ENCODE results near the gene RAB11FIP3. TPM values are rescaled to one million over a fixed set of nuclear protein-coding genes. Genes with fewer than 3 reads are reported as not detected.
A peak's percentile ranks its signal among the peaks of the same experiment; 100 is the strongest.

RAB11FIP3 gene
- total and polyA plus RNA-seq, 9 of the 15 experiments (the other 6 are each of a cell fraction or from before 2014, with no cell fraction given) = 0.46 to 13.1 (median 4.3) TPM

DNA sequence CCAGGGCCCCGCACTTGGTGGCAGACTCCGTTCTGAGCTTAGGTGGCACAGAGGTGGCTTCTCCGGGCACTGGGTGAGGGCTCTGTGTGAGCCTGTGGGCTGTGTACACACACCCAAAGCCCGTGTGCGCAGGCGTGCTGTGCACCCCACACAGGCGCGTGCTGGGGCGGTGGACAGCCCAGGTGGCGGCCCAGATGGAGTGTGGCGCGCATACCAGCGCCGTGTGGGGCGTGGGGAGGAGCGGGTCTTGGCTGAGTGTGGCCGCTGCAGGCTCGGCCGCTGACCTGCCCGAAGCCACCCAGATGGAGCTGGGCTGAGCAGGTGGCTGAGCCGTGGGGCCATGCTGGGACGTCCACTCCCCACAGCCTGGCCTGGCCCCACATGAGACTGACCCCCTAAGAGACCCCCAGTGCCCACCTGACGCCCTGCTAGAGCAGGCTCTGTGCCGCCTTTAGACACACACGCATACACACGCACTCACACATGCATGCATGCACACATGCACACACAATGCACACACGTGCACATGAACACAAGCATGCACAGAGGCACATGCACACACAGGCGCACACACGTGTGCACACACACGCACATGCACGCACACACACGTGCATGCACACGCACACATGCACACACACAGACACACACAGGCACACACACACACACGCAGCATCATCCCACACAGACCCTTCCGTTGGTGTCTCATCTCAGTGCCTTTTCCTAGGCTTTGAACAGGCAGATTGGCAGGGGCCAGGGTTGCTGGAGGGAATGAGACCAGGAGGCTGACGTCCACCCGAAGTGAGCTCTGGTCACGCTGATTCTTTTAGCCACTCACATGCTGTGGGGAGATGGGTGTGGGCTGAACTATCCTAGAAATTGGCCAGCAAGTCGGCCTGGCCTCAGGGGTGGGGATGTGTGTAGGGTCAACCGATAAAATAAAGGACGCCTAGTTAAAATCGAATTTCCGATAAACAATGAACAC is 136.8 kb downstream of the RAB11FIP3 start (continued):
- TF ChIP-seq, protein P1, sequence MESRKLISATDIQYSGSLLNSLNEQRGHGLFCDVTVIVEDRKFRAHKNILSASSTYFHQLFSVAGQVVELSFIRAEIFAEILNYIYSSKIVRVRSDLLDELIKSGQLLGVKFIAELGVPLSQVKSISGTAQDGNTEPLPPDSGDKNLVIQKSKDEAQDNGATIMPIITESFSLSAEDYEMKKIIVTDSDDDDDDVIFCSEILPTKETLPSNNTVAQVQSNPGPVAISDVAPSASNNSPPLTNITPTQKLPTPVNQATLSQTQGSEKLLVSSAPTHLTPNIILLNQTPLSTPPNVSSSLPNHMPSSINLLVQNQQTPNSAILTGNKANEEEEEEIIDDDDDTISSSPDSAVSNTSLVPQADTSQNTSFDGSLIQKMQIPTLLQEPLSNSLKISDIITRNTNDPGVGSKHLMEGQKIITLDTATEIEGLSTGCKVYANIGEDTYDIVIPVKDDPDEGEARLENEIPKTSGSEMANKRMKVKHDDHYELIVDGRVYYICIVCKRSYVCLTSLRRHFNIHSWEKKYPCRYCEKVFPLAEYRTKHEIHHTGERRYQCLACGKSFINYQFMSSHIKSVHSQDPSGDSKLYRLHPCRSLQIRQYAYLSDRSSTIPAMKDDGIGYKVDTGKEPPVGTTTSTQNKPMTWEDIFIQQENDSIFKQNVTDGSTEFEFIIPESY (CRISPR knock-in tag; IDR thresholded peaks at IDR 0.05) = peak; percentile 80
- TF ChIP-seq BHLHE40 (IDR thresholded peaks at IDR 0.05; ENCODE audit: low read length) (peak; percentile 61; the same call in 1 of the 2 replicates), STAG1 (CRISPR knock-in tag; IDR thresholded peaks at IDR 0.05; ENCODE audit: borderline replicate concordance) (no peak), SMAD1 (IDR thresholded peaks at IDR 0.05; ENCODE audit: low read depth, low read length, partially characterized antibody) (no peak), ARID2 (IDR thresholded peaks at IDR 0.05) (peak; percentile 9; the same call in 1 of the 2 replicates), MYBL2 (IDR thresholded peaks at IDR 0.05; ENCODE audit: low read depth) (no peak), MYBL2 (CRISPR knock-in tag; IDR thresholded peaks at IDR 0.05; ENCODE audit: borderline replicate concordance) (no peak), POLR3G (IDR thresholded peaks at IDR 0.05; ENCODE audit: extremely low read depth, insufficient read length, insufficient replicate concordance) (no peak), TEAD4 (IDR thresholded peaks at IDR 0.05; ENCODE audit: low read length) (no peak), TEAD4 (CRISPR knock-in tag; IDR thresholded peaks at IDR 0.05; ENCODE audit: borderline replicate concordance) (0 out of 2 replicates have a peak, but pooled peaks have one; percentile 59), ZNF143 (CRISPR knock-in tag; IDR thresholded peaks at IDR 0.05) (peak; percentile 43; the same call in 1 of the 2 replicates), KAT8 (IDR thresholded peaks at IDR 0.05; ENCODE audit: low read depth) (no peak), ZNF668 (CRISPR knock-in tag; IDR thresholded peaks at IDR 0.05) (no peak)
- TF ChIP-seq, protein P2, sequence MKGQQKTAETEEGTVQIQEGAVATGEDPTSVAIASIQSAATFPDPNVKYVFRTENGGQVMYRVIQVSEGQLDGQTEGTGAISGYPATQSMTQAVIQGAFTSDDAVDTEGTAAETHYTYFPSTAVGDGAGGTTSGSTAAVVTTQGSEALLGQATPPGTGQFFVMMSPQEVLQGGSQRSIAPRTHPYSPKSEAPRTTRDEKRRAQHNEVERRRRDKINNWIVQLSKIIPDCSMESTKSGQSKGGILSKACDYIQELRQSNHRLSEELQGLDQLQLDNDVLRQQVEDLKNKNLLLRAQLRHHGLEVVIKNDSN (CRISPR knock-in tag; IDR thresholded peaks at IDR 0.05) = peak; percentile 46
- TF ChIP-seq, protein P3, sequence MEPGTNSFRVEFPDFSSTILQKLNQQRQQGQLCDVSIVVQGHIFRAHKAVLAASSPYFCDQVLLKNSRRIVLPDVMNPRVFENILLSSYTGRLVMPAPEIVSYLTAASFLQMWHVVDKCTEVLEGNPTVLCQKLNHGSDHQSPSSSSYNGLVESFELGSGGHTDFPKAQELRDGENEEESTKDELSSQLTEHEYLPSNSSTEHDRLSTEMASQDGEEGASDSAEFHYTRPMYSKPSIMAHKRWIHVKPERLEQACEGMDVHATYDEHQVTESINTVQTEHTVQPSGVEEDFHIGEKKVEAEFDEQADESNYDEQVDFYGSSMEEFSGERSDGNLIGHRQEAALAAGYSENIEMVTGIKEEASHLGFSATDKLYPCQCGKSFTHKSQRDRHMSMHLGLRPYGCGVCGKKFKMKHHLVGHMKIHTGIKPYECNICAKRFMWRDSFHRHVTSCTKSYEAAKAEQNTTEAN (CRISPR knock-in tag; IDR thresholded peaks at IDR 0.05) = peak; percentile 79; the same call in 1 of the 2 replicates
- TF ChIP-seq, protein P4, sequence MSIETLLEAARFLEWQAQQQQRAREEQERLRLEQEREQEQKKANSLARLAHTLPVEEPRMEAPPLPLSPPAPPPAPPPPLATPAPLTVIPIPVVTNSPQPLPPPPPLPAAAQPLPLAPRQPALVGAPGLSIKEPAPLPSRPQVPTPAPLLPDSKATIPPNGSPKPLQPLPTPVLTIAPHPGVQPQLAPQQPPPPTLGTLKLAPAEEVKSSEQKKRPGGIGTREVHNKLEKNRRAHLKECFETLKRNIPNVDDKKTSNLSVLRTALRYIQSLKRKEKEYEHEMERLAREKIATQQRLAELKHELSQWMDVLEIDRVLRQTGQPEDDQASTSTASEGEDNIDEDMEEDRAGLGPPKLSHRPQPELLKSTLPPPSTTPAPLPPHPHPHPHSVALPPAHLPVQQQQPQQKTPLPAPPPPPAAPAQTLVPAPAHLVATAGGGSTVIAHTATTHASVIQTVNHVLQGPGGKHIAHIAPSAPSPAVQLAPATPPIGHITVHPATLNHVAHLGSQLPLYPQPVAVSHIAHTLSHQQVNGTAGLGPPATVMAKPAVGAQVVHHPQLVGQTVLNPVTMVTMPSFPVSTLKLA (conservative IDR thresholded peaks at IDR 0.05) = 0 out of 4 replicates have a peak, but pooled peaks of 1 of the 2 experiments have one; percentile 30
- TF ChIP-seq, protein P5, sequence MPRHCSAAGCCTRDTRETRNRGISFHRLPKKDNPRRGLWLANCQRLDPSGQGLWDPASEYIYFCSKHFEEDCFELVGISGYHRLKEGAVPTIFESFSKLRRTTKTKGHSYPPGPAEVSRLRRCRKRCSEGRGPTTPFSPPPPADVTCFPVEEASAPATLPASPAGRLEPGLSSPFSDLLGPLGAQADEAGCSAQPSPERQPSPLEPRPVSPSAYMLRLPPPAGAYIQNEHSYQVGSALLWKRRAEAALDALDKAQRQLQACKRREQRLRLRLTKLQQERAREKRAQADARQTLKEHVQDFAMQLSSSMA (CRISPR knock-in tag; IDR thresholded peaks at IDR 0.05) = no peak
- TF ChIP-seq, protein P6, sequence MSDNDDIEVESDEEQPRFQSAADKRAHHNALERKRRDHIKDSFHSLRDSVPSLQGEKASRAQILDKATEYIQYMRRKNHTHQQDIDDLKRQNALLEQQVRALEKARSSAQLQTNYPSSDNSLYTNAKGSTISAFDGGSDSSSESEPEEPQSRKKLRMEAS (CRISPR knock-in tag; IDR thresholded peaks at IDR 0.05) = peak; percentile 70

Data from K562 (cell line).